ENCODE results near the gene PLEKHM3. TPM values are rescaled to one million over a fixed set of nuclear protein-coding genes. Genes with fewer than 3 reads are reported as not detected.
A peak's percentile ranks its signal among the peaks of the same experiment; 100 is the strongest.

PLEKHM3 gene
- total RNA-seq, 1 donor from 2014 or later, result 19.5 TPM

GRCh38 chr2:207830778-207831438, 194.4 kb downstream of the PLEKHM3 start:
- peaks cover 1% of the 10 kb centered on the region for H3K4me1 Mint-ChIP-seq
- H3K4me3 ChIP-seq, result no peak overlapping the region
- peaks cover 21% of the 10 kb centered on the region for H3K4me1 ChIP-seq
- H4K20me1 ChIP-seq (ENCODE audit: low read depth), result no peaks in the 10 kb centered on the region
- no peaks in the 10 kb centered on the region for H3K9me3 Mint-ChIP-seq
- H3K27me3 Mint-ChIP-seq (ENCODE audit: insufficient read depth, low read depth), result peaks cover 3% of the 10 kb centered on the region
- H3K9me3 ChIP-seq (ENCODE audit: low read depth), result no peaks in the 10 kb centered on the region
- H3K4me2 ChIP-seq, result no peak overlapping the region
- peaks cover 5% of the 10 kb centered on the region for H3K36me3 Mint-ChIP-seq
- no peak overlapping the region for H3K9ac ChIP-seq
- H3K27ac ChIP-seq, result no peak overlapping the region
- no peak overlapping the region for H3K4me3 Mint-ChIP-seq
- no peak for DNase-seq (ENCODE audit: low spot score)
- no peak overlapping the region for H2AFZ ChIP-seq (replicated peaks)
- H3K79me2 ChIP-seq (ENCODE audit: low read depth), result no peaks in the 10 kb centered on the region
- TF ChIP-seq, protein P1, sequence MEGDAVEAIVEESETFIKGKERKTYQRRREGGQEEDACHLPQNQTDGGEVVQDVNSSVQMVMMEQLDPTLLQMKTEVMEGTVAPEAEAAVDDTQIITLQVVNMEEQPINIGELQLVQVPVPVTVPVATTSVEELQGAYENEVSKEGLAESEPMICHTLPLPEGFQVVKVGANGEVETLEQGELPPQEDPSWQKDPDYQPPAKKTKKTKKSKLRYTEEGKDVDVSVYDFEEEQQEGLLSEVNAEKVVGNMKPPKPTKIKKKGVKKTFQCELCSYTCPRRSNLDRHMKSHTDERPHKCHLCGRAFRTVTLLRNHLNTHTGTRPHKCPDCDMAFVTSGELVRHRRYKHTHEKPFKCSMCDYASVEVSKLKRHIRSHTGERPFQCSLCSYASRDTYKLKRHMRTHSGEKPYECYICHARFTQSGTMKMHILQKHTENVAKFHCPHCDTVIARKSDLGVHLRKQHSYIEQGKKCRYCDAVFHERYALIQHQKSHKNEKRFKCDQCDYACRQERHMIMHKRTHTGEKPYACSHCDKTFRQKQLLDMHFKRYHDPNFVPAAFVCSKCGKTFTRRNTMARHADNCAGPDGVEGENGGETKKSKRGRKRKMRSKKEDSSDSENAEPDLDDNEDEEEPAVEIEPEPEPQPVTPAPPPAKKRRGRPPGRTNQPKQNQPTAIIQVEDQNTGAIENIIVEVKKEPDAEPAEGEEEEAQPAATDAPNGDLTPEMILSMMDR (IDR thresholded peaks at IDR 0.05), result no peak
- TF ChIP-seq EZH2 (IDR thresholded peaks at IDR 0.05), result no peak
- TF ChIP-seq EZH2phosphoT487 (IDR thresholded peaks at IDR 0.05), result no peak
- H3K27ac Mint-ChIP-seq, result no peak overlapping the region
- no peaks in the 10 kb centered on the region for H3K36me3 ChIP-seq
- no peaks in the 10 kb centered on the region for H3F3A ChIP-seq (ENCODE audit: low read depth)
- H3K27me3 ChIP-seq, result no peaks in the 10 kb centered on the region

- H4K20me1 ChIP-seq (ENCODE audit: low read depth), result no peaks in the 10 kb centered on the region
- H3K36me3 ChIP-seq, result no peaks in the 10 kb centered on the region
- Mint-ChIP-seq H3K4me3 (no peak overlapping the region), H3K4me1 (peaks cover 2% of the 10 kb centered on the region), H3K27me3 (ENCODE audit: insufficient read depth, low read depth) (peaks cover 5% of the 10 kb centered on the region), H3K27ac (peak overlapping the region; percentile 33), H3K9me3 (no peaks in the 10 kb centered on the region), H3K36me3 (peaks cover 5% of the 10 kb centered on the region)
- no peak overlapping the region for H2AFZ ChIP-seq (replicated peaks)
- H3K4me2 ChIP-seq, result no peak overlapping the region
- no peak overlapping the region for H3K9ac ChIP-seq
- no peaks in the 10 kb centered on the region for H3K27me3 ChIP-seq
- H3K4me3 ChIP-seq, result no peak overlapping the region
- peaks cover 22% of the 10 kb centered on the region for H3K4me1 ChIP-seq
- H3K79me2 ChIP-seq (ENCODE audit: low read depth), result no peaks in the 10 kb centered on the region
- no peak for DNase-seq (ENCODE audit: low spot score)
- H3F3A ChIP-seq (ENCODE audit: low read depth), result no peaks in the 10 kb centered on the region
- TF ChIP-seq, protein P1 (IDR thresholded peaks at IDR 0.05), result no peak
- no peak for TF ChIP-seq EZH2phosphoT487 (IDR thresholded peaks at IDR 0.05)
- no peak overlapping the region for H3K27ac ChIP-seq
- no peaks in the 10 kb centered on the region for H3K9me3 ChIP-seq (ENCODE audit: low read depth)
Observed at GRCh38 chr2:207828361-207829057, 196.8 kb downstream of the PLEKHM3 start.

- H3K4me3 ChIP-seq, result no peak overlapping the region
- peaks cover 2% of the 10 kb centered on the region for H3K4me1 Mint-ChIP-seq
- H3K36me3 Mint-ChIP-seq, result peaks cover 4% of the 10 kb centered on the region
- H3K9me3 Mint-ChIP-seq, result no peaks in the 10 kb centered on the region
- H3K36me3 ChIP-seq, result no peaks in the 10 kb centered on the region
- no peak overlapping the region for H3K27ac Mint-ChIP-seq
- no peak for DNase-seq (ENCODE audit: low spot score)
- H3K79me2 ChIP-seq (ENCODE audit: low read depth), result no peaks in the 10 kb centered on the region
- no peak overlapping the region for H3K4me3 Mint-ChIP-seq
- H2AFZ ChIP-seq (replicated peaks), result no peak overlapping the region
- peaks cover 9% of the 10 kb centered on the region for H3F3A ChIP-seq (ENCODE audit: low read depth)
- H3K9me3 ChIP-seq (ENCODE audit: low read depth), result no peaks in the 10 kb centered on the region
- H3K4me2 ChIP-seq, result no peak overlapping the region
- peaks cover 5% of the 10 kb centered on the region for H3K27me3 Mint-ChIP-seq (ENCODE audit: insufficient read depth, low read depth)
- TF ChIP-seq EZH2phosphoT487 (IDR thresholded peaks at IDR 0.05), result no peak
- no peak for TF ChIP-seq EZH2 (IDR thresholded peaks at IDR 0.05)
- TF ChIP-seq, protein P1 (IDR thresholded peaks at IDR 0.05), result no peak
- no peak overlapping the region for H3K9ac ChIP-seq
- no peaks in the 10 kb centered on the region for H3K27me3 ChIP-seq
- H3K27ac ChIP-seq, result no peak overlapping the region
- no peaks in the 10 kb centered on the region for H4K20me1 ChIP-seq (ENCODE audit: low read depth)
- peaks cover 14% of the 10 kb centered on the region for H3K4me1 ChIP-seq
Observed at GRCh38 chr2:207825978-207826377, 199.3 kb downstream of the PLEKHM3 start.
